Uterus (tissue), 2 donors: ENCODE measurements around the gene GGT5.
"Not testable (repeated sequence)": the region's sequence is repeated elsewhere in the genome, so short reads cannot be mapped to it uniquely, and the experiment has no call there.

Experiments
- CTCF ChIP-seq, 4 experiments: fragments of 200-600 bp in 2 of 4; fragments of 450-650 bp in 2 of 4; sonication (generic) in 2 of 4; IDR thresholded peaks; one replicate each; pipeline ENCODE4 v1.5.1; 2016 to 2019; ENCODE audit warnings: antibody characterized with exemption in 4 of 4, mild to moderate bottlenecking in 2 of 4, moderate library complexity in 1 of 4
- POLR2A ChIP-seq, 2 donors: fragments of 450-650 bp; IDR thresholded peaks; one replicate each; pipeline ENCODE4 v1.6.1; 2016; ENCODE audit warnings: antibody characterized with exemption in 2 of 2, mild to moderate bottlenecking in 1 of 2, moderate library complexity in 1 of 2

GRCh38 chr22:24210409-24210808 is 34.5 kb downstream of the GGT5 start:
- TF ChIP-seq CTCF, POLR2A (IDR thresholded peaks at IDR 0.05): not testable (repeated sequence)
